COR-L47 (cell line): ENCODE measurements around the gene TMEM132D.
"Not testable (repeated sequence)": the region's sequence is repeated elsewhere in the genome, so short reads cannot be mapped to it uniquely, and the experiment has no call there.

Experiments used
- DNase-seq: peaks from one replicate; lab custom pipeline; 2025; lab: John Stamatoyannopoulos, UW

TMEM132D gene

DNA sequence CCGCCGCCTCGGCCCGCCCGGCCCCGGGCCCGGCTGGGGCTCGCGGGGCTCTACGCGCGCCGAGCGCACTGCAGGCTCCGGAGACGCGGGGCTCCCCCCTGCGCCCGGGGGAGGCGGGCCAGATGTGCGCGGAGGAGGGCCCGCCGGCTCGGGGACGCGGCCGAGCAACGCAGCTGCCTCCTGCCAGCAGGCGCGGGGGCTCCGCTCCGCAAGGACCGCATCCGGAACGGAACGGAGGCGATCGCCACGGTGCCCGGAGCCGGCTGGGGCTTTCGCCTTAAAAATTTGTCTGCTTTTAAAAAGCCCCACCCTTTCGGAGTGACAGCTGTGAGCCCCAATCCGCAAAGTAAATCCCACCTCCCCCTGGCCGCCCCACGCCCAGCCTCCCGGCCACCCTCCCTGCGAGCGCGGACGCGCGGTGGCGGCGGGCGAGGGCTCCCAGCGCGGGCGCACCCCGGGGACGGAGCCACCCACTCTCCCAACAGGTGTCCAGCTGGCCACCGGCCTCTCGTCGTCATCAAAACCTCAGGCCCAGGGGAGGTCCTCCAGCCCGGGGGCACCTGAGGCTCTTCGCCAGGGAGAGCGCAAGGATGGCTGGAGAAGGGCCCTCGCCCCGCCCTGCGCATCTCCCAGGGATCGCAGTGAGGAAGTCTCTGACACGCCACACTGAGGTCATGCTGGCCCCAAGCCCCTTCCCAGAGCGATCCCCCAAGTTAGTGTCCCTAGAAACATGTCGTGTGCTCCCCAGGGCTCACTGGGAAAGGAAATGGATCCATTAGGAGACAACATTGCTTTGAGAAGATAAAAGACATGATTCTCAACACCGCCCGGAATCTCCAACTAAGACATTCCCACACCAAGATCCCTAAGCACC, at the start of gene TMEM132D:
TSS of gene TMEM132D (minus strand) at position 70 of the 874 bp plus-strand sequence.
- no peak for DNase-seq

DNA sequence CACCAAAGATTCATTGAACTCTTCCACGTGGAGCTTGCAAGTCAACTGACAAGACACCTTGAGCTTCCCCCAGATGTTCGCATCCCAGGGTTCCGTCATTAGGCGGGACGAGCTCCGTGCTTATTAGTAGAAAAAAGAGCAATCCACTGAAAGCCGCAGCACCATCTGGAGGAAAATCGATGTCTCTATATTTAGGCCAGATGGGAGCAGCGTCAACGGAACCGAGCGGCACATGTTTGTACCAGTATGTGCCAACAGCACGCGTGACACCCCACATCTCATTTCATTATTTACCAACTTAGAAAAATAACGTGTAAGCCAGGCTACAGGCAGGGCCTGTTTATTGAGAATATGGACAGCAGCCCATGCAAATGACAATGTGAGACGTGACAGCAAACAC, 45.8 kb upstream of the TMEM132D start:
- DNase-seq, result no peak

DNA sequence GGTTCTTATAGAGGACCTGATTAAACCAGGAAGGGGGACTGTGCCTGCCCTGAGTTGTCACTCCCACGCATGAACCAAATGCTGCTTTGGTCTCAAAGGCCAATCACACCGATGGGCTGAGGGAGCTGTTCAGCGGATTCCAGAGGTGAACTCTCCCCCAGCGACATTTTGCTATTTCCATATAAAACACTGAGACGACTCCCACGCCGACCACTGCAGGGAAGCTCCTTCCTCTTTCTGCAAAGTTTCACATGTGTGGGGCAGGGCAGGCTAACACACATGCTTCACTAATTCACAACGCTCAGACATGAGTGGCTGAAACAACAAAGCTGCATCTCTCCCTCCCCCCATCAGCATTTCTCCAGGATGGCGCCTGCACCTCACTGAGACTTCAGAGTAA, 37.8 kb upstream of the TMEM132D start:
- DNase-seq, result no peak

DNA sequence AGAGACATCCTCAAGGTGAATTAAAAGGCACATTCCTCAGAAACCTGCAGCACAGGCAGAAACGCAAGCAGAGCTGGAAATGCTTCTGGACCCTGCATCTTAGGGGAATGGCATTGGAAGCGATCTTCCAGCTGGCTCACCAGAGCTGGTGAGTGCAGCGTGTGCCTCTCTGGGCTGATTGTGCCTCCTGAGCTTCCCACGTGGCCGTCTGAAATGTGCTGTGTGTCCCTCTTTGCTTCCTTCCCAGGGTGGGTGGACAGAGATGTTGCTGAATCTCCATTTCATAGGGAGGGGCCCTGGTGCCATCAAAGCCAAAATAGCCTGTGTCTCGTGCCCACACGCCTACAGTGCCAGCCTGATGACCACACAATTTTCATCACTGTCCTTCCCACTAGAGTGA, 34.3 kb upstream of the TMEM132D start:
- no peak for DNase-seq

DNA sequence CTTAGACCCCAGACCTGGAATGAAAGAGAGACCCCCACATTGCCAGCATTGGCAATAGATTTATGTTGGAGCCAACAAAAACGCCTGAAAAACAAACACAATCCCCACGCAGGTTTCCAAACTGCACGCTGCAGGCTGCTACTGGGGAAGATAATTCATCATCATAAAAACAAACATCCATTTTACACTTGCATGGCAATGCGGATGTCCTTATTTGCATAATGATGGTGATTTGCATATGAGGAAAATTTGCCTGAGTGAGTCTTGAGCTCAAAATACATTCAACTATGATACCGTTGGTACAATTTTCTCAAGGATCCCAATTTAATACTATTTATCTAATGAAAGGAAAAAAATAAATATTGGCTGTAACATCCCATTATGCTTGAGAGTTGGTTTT, 33.6 kb upstream of the TMEM132D start:
- DNase-seq, result no peak

DNA sequence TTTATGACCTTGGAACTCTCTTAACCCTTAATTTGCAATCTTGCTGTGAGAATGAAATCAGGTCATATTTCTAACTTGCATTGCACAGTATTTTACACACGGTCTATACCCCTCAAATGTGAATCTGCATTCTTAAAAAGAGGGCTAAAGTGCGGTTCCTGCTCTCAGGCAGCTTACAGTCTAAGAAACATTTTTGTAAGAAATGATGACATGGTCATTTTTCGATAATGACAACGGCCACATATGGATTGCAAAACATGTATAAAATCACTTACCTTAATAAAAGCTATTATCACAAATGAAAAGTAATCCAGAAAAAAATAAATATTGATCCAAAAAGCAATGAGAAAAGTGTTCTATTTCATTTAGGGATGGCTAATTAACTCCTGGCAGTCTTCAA, 24.8 kb upstream of the TMEM132D start:
- no peak for DNase-seq

DNA sequence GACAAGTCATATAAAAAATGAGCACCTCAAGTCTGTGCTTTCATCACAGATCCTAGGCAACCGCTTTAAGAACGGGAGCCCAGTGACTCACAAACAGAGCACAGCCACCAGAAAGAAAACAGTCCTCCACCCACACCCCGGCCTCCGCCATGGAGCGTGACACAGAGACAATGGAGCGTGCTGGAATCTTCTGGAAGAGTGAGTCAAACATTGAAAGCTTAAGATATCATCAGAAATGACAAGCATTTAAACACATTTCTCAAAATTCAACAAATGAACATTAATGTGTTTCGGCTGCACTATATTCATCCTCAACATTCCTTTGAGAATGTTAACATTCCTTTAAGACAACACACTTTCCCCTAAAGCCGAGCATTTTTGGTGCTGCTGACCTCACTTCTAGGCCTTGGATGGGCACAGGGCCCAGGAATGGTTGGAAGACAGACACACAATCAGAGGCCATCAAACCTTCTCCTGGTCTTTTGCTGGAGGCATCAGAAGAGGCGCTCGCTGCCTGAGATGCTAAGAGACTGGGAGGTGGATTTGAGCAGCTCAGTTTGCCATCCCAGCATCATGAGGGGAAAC, 23.6 kb upstream of the TMEM132D start:
- no peak for DNase-seq

DNA sequence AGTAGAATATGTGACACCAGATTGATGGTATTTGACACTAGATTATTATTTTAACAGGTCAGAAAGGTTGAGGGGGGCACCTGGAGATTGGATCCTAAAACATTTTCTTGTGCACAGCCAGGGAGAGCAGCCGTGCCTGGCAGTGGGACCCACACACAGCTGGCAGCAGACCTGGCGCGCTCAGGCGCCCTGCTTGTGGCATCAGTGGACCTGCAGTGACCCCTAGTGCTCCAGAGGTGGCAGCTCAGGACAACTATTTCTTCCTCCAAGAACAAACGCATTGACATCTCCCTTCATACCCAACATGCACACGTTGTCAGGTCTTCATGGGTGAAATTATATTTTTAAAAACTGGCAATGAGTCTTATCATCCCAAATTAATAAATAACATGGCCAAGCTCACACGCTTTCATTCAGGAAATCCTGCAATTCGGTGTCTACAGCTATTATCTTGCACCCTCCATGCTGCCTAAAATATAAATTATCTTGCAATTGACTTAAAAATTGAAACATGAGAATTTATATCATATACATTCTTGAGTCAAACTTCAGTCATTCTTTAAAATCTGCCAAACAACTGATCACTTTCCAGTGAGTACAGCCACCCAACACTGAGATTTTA, 7.7 kb upstream of the TMEM132D start:
- DNase-seq, result peak; percentile 60

DNA sequence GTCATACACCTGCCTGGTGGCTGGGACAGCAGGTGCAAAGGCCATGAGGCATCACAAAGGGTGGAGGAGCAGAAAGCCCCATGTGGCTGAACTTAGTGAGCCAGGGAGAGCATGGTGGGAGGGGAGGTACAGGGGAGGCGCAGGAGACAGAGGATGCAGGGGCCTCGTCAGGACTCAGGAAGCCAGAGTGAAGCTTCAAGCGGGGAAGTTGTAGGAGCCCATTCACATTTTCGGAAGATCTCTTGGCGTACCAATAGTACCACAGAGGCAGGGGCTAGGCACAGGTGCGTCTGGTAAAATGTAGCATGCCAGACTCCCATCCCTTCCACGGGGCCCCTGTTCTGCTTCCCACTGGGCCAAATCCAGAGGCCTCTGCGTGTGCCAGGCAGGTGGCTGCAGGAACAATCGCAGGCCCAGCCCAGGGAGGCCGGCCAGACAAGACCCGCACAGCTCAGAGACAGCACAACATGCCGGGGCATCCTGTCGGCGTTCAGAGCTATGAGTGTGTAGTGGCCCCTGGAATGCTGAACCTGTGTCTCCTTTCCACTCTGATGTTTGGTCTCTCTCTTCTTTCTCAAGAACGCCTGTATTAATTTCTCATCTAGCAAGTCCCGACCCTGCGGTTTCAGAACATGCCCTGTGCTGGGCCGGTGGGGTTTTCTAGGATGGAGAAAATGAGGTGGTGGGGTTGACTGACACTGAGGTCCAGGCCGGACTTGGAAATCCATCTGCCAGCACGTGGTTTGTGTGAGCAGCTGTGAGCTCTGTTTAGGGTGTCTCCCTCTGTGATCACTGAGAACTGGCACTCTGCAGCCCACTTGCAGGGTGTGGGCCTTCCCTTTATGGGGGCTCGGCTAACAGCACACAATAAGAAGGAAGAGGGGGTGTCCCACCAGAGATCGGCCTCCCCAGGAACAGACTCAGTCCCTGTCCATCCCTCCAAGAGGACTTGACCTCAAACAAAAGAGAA, 5.5 kb upstream of the TMEM132D start:
- DNase-seq, result no peak

DNA sequence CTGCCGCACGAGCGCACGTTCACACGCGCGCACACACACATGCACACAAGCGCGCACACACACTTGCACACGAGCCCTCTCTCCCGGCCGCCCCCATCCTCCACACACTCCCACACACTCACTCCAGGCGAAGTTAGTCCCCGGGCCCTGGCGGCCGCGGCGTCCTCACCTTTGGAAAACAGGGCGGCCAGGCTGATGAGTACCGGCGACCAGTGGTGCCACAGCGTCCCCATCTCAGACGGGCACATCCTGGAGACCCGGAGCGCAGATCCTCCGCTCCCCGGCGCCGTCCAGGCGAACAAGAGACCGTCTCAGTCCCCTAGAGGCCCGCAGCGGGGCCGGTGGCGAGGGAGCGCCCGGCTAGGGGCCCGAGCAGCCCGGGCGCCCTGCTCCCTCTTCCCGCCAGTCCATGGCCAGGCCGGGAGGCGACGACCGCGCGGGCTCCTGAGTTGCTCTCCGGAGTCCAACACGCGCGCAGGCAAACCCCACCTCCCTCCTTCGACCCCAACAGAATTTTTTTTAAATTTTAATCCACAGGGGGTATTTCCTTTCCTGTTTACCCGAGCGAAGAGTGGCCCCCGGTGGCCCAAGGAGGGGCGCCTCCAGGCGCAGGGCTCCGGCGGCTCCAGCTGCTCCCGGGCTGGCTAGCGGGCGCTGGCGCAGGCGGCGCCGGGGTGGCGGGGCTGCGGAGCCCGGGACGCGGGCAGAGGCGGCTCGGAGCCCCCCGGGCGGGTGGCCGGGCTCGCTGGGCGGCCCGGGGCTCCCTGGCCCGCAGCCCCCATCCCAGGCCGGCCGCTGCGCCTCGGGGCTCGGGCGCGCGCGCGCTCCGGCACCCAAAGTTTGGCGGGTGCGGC, 506 bp downstream of the TMEM132D start:
- no peak for DNase-seq

DNA sequence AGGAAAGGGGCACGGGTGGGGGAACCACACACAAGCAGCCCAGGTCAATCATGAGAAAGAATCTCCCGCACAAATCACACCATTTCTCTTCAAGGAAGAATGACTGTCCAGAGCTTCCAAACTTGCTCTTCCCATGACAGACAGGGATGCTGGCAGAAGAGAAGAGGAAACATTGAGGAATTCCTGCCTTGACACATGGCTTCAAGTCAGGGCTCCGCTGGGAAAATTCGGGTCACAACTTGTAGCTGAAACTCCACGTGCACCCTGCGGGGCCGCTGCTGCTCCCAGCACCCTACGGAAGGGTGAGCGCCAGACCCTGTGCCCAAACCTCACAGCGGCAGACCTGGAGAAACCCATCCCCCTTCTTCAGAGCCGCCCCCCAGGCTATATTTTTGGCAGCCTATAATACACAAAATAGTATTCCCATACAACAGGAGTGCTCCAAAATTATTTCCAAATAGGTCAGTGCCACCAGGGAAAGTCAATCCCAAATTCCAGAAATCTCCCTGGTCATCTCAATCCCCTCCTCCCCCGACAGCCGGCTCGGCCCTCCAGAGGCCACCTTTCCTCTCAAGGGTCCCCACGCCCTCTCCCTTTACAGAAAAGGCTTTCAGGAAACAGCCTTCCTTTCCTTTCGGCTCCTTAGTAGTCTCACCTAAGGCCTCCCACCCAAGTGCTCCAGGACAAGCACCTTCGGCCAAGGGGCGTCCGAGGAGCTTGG, 1.3 kb downstream of the TMEM132D start:
- no peak for DNase-seq

DNA sequence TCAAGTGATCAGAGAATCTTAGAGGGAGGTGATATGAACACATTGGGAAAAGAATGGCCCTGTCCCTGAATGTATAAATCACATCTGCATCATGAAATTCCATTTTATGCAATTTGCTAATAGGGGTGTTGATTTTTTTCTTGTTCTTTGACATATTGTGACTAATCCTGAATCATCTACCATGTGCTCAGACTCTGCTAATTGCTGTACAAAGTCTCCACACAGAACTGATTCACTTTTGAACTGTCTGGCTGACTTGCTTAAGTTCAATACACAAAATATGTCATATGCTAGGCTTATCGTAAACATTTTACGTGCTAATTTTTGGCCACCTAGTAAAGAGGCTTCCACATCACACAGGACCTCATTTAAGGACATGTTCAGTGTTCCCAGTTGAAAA, 2.6 kb downstream of the TMEM132D start:
- DNase-seq, result no peak

DNA sequence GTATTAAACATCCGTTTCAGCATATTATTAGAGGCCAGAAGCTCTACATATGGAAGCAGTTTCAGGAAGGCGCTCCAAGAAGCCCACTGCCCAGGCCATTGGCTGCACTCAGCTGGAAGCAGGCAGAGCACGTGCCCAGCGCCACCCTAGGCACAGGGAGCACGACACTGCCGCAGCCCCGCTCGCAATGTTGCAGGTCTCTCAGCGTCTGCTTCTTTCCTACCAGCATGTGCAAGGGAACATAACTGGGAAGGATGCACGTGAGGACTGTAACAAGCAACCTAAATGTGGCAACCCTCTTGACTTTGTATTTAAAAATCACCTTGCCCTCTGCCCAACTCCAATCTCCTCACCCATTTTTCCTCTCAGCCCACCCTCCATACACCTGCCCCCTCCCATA, 3.5 kb downstream of the TMEM132D start:
- DNase-seq, result no peak

DNA sequence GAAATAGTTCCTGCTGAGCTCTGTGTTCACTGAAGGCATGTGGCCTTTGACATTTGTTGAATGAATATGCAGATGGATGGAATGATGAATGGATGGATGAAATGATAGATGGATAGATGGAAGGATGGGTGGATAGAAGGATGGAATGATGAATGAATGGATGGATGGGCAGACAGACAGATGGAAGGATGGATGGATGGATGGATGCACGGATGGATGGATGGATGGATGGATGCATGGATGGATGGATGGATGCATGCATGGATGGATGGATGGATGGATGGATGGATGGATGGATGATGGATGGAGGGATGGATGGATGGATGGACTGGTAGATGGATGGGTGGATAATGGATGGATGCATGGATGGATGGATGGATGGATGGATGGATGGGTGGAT, 4.8 kb downstream of the TMEM132D start:
- DNase-seq, result not testable (repeated sequence)

DNA sequence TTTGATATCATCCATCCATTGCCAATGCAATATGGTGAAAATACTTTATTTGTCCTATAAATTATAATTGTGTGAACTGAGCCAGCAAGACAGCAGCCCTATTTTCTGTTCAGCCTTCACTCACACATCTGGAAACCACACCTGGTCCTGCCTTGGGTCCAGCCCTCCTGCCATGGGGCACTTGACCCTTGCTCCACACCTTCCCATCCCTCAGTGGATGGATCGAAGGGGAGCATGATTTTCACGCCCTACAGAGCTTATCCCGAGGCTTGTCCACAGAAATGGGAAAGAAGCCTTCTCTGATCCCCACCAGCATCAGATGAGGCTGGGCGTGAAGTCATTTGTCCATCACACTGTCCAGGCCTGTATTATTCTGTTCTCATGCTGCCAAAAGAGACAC, 10.1 kb downstream of the TMEM132D start:
- DNase-seq, result no peak

DNA sequence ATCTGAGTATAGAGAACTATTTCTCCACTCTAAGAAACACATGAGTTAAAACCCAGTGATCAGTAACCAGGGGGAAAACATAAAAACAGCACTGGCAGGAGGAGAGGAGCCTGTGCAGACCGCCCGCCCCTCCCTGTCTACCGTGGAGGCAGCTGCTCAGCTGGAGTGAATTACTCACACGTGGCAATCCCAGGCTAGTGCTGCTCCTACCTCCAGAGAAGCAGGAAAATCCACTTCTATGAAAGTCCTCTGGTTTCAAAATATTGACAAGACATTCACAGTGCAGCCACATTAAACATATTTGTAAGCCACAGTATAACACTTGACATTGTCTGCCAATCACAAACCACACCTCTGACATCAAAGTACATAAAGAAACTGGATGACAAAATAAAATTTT, 16.7 kb downstream of the TMEM132D start:
- DNase-seq, result peak; percentile 5

DNA sequence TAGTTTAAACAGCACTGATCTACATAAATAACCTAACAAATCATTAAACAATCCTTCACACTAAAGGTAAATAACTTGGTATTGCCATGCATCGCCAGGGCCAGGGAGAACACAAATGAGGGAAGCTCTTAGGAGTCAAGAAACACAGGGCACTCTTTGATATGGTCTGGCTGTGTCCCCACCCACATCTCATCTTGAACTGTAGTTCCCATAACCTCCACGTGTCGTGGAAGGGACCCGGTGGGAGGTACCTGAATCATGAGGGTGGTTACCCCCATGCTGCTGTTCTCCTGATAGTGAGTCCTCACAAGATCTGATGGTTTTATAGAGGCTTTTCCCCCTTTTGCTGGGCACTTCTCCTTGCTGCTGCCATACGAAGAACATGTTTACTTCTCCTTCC, 17.3 kb downstream of the TMEM132D start:
- DNase-seq, result no peak

DNA sequence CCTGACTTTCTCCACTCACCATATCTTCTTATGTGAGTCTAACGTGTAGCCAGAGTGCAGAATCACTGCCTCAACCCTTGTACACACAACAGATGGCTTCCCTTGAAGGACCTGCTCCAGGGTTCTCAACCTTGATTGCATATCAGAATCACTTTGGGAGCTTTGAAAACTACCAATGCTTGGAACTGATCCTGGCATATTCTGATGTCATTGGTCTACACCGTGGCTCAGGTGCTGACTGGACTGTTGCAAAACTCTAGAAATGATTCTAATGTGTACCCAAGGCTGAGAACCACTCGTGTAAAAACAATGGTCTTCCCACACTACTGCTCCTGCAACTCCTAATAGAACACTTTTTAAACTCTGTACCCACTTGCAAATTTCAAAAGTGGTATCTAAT, 18.5 kb downstream of the TMEM132D start:
- no peak for DNase-seq

DNA sequence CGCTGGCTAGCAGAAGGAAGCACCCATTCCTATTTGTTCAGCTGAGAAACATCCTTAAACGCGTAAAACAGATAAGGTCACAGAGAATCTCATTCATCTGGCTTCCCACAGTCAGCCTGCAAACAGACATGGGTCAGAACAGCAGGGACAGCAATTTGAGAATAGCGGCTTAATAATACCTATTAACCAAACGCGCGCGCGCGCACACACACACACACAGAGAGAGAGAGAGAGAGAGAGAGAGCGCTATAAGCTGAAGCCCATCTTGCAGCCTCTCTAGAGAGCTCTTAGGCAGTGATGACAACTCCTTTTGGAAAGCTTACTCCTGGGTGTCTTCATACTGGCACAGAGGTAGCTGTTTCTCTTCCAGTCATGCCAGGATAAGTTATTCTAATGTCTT, 26.4 kb downstream of the TMEM132D start:
- peak; percentile 20 for DNase-seq

DNA sequence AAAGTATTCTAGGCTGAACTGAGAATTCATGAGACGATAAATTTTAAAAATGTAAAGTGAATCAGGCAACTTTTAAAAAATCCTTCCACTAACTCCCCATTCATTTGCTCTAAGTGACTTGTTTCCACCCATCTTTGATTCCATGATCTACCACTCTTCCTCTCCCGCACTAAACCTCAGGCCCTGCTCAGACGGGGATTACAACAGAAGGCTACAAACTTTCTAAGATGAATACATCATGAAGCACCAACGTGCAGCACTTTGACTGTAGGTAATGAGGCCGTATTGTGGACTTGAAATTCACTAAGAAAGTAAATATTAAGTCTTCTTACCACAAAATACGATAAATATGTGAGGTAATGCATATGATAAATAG, 30.0 kb downstream of the TMEM132D start:
- DNase-seq, result no peak
